HG03135 (cell line): ENCODE results near the gene SLC39A1.
A peak's percentile ranks its signal among the peaks of the same experiment; 100 is the strongest.
"Not testable (repeated sequence)": the region's sequence is repeated elsewhere in the genome, so short reads cannot be mapped to it uniquely, and the experiment has no call there.

Experiments used
- ATAC-seq: cut with Tn5 transposase; IDR thresholded peaks from one replicate; pipeline ENCODE4 v1.9.1; 2021; ENCODE audit warnings: mild to moderate bottlenecking, moderate library complexity; ENCODE audit not compliant: unreplicated experiment

Gene SLC39A1, protein sequence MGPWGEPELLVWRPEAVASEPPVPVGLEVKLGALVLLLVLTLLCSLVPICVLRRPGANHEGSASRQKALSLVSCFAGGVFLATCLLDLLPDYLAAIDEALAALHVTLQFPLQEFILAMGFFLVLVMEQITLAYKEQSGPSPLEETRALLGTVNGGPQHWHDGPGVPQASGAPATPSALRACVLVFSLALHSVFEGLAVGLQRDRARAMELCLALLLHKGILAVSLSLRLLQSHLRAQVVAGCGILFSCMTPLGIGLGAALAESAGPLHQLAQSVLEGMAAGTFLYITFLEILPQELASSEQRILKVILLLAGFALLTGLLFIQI

DNA sequence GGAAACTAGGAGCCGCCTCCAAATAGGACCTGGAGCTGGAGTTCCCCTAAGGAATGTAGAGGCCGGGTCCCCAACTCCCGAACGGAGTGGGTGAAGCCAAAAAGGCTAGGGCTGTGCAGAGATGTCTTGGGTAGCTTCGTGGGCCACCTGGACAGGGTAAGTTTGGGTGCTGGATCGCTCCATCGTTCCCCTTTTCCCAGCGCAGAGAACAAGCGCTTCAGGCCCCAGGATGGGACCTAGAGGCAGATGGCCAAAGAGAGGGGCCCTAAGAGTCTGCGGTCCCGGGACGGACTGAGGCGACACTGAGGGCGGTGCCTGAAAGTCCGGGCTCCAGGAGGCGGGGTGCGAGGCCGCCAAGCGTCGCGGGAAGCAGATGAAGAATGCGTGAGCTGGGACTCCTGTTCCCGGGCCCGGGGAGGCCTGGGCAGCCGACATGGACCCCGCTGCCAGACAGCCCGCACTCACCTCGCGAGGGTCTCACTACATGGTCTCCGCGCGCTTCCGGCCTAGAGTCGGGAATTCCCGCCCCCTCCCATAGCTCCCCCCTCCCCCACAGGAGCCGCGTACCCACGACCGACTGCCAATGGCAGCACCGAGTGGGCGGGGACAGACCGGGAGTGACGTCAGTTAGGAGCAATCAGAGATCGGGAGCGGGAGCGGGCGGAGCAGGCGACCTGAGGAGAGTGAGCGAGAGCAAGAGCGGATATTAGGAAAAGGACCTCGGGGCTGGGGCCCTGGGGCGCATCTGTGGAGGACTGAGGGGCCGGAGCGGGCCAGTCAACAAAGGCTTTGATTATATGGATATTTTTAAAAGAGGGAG, at the start of gene SLC39A1:
TSS of gene SLC39A1 (minus strand) at position 508 of the 820 bp plus-strand sequence. CDS start 822 bp downstream, outside the sequence.
- ATAC-seq, result peak; percentile 45

DNA sequence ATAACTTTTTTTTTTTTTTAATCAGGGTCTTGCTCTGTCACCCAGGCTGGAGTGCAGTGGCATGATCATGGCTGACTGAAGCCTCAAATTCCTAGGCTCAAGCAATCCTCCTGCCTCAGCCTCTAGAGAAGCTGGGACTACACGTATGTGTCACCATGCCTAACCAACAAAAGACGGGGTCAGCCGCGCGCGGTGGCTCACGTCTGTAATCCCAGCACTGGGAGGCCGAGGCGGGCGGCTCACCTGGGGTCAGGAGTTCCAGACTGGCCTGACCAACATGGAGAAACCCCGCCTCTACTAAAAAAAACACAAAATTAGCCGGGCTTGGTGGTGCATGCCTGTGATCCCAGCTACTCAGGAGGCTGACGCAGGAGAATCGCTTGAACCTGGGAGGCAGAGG, 49.2 kb upstream of the SLC39A1 start:
- not testable (repeated sequence) for ATAC-seq

DNA sequence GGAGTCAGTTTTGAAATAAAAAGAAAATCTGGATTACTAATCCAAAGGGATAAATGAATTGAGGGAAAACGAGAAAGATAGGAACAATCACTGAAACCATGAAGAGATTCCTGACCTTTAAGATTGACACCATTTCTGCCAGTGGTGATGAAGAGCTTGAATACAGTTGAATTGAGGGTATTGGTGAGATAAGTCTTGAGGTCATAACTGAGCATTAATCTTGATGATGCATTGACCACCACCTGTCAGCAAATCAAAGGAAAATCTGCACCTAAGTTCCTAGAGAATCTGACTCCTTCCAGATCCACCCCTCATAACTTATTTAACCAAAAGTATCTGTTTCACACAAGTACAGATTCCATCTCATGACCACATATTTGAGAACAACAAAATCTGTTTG, 48.8 kb upstream of the SLC39A1 start:
- ATAC-seq, result no peak

DNA sequence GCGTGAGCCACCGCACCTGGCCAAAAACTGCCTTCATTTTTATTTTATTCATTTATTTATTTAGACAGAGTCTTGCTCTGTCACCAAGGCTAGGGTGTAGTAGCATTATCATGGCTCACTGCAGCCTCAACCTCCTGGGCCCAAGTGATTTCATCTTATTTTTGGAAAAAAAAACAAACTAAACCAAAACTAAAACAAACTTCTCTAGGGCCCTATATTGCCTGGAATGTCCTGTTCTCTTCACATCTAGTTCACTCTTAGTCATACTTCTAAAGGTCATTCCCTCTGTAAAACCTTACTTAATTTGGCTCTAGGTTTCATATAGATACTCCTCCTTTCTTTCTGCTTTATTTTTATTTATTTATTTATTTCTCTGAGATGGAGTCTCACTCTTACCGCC, 42.8 kb upstream of the SLC39A1 start:
- no peak for ATAC-seq

DNA sequence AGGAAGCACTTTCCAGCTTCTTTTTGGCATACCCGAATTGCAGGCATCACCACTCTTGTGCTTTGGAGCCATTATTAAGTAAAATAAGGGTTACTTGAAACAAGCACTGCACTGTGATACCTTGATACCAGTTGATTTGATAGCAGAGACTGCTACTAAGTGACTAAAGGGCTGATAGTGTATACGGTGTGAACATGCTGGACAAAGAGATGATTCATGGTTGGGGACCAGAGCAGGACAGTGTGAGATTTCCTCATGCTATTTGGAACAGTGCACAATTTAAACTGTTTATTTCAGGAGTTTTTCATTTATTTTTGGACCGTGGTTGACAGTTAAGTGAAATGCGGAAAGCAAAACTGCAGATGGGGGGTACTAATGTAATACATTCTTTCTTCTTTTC, 37.1 kb upstream of the SLC39A1 start:
- ATAC-seq, result no peak

DNA sequence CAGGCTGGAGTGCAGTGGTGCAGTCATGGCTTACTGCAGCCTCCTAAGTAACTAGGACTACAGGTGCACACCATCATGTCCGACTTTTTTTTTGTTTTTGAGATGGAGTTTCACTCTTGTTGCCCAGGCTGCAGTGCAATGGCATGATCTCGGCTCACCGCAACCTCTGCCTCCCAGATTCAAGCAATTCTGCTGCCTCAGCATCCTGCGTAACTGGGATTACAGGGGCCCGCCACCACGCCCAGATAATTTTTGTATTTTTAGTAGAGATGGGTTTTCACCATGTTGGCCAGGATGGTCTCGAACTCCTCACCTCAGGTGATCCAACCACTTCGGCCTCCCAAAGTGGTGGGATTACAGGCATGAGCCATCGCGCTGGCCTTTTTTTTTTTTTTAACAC, 33.5 kb upstream of the SLC39A1 start:
- not testable (repeated sequence) for ATAC-seq

DNA sequence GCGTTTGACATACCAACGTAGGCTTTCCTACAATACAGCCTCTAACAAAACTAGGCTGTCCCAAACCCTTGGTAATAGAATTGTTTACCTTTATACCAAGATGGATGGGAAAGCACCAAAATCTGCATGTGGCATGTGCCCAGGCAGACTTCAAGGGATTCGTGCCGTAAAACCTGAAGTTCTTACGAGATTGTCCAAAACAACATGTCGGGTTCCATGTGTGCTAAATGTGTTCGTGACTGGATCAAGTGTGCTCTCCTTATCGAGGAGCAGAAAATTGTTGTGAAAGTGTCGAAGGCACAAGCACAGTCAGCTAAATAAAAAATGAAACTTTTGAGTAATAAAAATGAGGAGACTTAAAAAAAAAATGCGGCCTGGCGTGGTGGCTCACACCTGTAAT, 32.3 kb upstream of the SLC39A1 start:
- no peak for ATAC-seq

DNA sequence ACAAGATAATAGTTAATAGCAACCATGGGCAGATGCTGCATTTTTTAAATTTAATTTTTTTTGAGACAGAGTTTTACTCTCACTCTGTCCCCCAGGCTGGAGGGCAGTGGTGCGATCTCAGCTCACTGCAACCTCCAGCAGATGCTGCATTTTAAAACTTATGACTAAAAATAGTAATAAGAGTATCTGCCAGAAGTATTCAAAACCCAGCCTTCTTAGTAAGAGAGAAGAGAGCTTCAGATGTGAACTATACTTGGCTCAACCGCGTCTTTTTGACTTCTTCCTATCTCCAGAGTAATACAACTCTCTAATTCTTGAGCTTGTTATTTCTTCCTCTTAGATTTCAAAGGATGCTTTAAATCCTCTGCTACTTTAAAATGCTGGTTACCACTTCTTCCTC, 31.9 kb upstream of the SLC39A1 start:
- ATAC-seq, result no peak

DNA sequence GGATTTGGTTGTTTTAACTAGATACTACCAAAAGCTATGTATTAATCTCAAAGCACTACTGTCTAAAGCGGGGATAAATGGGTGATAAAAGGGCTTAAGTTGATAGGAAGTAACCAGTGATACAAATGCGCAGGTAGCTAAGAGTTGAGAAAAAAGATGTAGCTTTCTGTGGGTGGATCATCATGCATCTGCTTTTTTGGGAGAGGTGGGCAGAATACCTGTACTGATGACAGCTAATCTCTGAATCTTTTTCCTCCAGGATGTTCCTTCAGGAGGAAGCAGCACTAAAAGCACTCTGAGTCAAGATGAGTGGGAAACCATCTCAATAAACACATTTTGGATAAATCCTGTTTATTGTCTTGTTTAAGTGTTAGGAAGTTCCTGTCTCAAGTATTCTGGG, 28.5 kb upstream of the SLC39A1 start:
- ATAC-seq, result no peak

DNA sequence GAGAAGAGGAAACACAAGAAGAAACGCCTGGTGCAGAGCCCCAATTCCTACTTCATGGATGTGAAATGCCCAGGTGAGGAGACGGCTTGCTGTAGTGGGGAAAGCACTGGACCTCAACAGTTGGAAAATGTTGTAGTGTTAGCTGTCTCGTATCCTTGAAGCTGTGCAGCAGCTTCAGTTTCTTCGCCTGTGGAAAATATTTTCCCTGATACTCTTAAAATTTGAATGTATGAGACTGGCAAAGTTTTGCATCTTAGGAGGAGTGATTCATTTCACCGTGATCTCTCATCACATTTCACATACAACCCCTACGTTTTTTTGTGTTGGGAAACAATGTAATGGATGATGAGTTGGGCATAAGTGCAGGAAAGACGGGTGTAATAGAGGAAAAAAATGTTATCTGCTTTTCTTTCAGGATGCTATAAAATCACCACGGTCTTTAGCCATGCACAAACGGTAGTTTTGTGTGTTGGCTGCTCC, 27.9 kb upstream of the SLC39A1 start:
- no peak for ATAC-seq

DNA sequence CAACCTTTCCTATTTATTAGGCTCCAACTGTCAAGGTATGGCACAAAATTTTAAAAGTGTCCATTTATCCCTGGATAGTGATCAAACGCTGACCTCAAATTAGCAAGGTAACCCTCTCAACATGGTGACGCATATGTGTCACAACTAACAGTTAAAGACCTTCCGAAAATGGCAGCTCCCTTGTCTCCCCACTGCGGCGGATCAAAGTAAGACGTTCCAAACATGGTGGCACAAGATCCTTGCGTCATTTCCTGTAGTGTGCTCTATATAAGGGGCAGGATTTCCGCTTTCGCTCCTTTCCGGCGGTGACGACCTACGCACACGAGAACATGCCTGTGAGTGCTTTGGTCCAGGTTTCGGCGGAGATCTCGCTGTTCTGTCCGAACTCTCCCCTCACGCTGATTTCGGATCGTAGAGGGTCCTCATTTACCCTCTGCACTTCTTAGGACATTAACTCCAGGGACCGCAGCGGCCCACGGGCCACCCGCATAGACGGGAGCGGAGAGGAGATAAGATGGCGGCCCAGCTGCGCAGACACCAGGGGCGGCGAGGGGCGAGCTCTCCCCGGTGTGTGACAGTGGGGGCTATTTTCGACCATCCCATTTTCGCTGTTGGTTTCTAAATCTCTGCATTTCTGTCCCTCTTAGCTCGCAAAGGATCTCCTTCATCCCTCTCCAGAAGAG, 27.3 kb upstream of the SLC39A1 start, which contains the start of gene RPS27:
TSS of gene RPS27 (plus strand) at position 295 of the 683 bp plus-strand sequence. CDS start at position 330, 35 bp downstream.
- ATAC-seq, result peak; percentile 81

DNA sequence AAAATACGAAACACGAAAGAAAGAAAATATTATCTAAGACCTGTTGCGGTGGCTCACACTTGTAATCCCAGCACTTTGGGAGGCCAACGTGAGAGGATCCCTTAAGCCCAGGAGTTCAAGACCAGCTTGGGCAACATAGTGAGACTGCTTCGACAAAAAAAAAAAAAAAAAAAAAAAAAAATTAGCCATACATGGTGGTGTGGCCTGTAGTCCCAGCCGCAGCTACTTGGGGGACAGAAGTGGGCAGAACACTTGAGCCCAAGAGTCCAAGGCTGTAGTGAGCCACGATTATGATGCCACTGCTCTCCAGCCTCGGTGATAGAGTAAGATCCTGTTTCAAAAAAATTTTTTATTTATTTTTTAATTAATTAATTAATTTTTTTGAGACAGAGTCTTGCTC, 24.3 kb upstream of the SLC39A1 start:
- no peak for ATAC-seq

DNA sequence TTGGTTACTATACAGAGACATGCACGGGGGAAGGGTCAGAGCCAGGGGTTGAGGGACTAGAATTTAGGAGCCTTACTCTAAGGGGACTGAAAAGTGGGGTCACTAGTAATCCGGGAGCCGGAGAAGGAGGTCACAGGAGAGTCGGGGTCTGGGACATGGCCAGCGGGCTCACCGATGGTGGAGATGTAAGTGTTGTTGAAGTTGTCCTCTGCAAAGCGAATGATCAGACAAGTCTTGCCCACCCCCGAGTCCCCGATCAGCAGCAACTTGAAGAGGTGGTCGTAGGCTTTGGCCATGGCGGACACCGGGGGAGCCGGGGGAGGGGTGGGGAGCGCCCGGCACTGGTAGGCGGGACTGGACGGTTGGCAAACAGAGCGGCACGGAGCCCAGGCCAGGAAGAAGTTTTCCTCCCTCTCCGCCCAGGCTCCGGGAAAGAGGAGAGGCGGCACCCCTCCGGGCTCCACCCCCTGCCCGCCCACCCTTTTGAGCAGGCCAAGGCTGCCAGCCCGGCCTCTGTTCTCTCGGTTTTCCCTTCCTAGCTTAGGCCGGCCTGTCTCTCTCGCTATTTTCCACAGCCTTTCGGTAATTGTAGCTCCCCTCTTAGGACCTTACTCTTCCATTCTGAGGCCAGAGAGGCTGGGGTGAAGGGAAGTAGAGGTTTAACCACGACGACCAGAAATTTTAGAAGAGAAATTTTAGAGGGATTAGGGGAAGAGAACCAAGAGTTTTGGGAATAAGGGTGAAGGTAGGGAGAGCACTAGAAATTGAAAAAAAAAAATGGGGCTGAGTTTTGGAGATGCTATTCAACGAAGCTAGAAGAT, 22.8 kb upstream of the SLC39A1 start, which contains the start of gene RAB13:
TSS of gene RAB13 (minus strand) at position 399 of the 821 bp plus-strand sequence. CDS start at position 296, 103 bp downstream.
- ATAC-seq, result no peak

DNA sequence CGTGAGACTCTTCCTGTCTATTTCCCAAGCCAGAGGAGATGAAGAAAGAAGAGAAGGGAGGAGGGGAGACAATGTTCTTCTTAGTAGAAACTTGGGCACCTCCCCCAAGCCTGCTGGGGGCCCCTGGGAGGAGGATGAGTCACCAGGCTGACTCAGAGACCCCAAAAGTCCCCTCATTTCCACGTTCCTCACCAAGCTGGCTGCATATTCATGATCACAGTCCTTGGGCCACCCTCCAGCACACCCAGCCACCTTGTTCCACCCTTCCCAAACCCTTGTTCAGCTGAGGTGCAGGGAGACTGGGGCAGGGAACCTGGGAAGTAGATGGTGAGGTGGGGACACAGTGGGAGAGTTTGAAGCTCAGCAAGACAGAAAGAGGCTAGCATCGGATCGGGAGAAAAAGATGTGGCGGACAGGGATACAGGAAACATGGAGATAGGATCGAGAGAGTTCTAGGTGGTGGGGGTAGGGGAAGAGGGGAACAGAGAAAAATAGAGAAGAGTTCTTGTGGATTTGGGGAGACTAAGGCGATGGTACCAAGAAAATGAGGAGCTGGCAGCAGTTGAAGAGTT, 22.1 kb upstream of the SLC39A1 start:
- ATAC-seq, result no peak

DNA sequence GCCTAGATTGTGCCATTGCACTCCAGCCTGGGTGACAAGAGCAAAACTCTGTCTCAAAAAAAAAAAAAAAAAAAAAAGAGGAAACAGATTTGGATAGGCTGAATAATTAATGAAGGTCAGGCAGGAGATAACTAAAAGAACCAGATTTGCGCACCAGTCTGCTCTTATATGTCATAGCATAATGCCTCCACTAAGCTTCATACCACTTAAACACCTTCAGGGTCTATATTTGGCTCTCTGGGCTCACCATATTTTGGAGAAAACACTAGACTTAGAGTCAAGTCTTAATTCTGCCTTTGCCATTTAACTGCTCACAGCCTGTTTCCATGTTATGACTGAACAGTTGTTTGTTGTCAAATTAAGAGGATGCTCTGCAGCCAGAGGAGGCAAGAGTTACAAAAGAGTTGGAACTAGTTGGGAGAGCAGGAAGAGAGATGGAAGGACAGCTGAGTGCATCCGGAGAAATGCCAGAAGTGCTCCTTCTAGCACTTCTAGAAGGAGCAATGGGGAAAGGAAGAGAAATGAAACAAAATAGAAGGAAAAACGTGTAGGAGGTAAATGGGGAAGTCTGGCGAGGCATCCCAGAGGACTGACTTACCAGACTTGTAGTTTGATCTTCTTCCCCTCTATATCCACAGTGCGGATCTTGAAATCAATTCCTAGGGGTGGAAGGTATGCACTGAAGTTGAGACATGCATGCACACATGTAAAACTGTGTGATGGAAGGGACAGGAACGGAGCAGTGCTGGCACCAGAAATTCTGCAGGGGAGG, 21.0 kb upstream of the SLC39A1 start:
- ATAC-seq, result no peak

DNA sequence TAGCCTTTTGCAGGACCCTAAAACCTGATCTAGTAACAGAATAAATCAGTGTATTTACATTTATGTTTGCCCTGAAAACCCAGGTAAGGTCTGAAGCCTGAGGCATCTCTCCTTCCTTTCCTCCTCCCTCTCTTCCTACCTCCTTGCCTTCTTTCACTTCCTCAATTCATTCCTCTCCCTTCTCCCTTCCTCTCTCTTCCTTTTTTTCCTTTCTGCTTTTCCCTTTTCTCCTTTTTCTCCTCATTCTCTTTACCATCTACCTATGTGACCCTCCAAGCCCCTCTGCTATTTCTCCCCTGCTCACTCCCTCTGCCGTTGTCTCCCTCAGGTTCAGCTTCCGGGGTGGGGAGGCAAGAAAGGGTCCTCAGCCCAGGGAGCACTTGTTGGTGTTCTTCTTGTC, 18.4 kb upstream of the SLC39A1 start:
- ATAC-seq, result not testable (repeated sequence)

DNA sequence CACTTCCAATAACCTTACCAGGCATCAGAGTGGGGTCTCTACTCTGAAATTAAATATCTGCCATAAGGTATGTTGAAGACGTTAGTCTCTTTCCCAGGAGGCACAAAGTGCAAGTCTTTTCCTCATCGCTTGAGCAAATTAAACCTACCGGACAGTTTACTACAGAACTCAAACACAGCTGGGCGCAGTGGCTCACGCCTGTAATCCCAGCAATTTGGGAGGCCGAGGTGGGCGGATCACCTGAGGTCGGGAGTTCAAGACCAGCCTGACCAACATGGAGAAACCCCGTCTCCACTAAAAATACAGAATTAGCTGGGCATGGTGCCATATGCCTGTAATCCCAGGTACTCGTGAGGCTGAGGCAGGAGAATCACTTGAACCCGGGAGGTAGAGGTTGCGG, 15.8 kb upstream of the SLC39A1 start:
- ATAC-seq, result not testable (repeated sequence)

DNA sequence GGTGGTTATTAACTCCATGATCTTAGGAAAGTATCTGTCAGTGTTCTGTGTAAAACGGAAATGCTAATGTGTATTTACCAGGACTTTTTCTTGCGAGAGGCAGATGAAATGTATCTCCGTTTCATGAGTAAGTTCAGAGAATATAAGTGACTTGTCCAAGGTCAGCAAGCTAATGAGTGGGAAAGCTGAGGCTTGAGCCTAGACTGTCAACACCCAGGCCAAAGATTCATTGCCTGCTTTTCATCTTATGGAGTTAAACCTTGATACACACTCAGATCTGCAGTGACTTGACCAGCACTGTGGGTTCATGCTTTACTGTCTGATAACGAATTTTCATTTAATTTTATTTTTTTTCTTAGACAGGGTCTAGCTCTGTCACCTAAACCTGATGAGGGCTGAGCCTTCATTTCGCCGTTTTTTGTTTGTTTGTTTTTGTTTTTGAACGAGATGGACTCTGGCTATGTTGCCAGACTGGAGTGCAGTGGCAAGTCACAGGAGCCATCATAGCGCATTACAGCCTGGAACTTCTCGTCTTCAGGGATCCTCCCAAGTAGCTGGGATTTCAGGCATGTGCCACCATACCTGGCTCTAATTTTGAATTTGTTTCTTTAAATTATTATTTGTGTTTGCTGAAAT, 15.1 kb upstream of the SLC39A1 start:
- no peak for ATAC-seq
